HG02870 (cell line): ENCODE measurements around the gene UHRF1.
"Not testable (repeated sequence)": the region's sequence is repeated elsewhere in the genome, so short reads cannot be mapped to it uniquely, and the experiment has no call there.

Experiments
- ATAC-seq: cut with Tn5 transposase; IDR thresholded peaks from one replicate; pipeline ENCODE4 v1.9.1; 2021; ENCODE audit warnings: mild to moderate bottlenecking, moderate library complexity; ENCODE audit not compliant: unreplicated experiment

The UHRF1 gene

GRCh38 chr19:4970558-4971423 is 61.5 kb downstream of the UHRF1 start:
- no peak for ATAC-seq

GRCh38 chr19:4971424-4971793 is 62.1 kb downstream of the UHRF1 start:
- ATAC-seq = no peak

GRCh38 chr19:4971816-4972495 is 62.7 kb downstream of the UHRF1 start:
- no peak for ATAC-seq

DNA sequence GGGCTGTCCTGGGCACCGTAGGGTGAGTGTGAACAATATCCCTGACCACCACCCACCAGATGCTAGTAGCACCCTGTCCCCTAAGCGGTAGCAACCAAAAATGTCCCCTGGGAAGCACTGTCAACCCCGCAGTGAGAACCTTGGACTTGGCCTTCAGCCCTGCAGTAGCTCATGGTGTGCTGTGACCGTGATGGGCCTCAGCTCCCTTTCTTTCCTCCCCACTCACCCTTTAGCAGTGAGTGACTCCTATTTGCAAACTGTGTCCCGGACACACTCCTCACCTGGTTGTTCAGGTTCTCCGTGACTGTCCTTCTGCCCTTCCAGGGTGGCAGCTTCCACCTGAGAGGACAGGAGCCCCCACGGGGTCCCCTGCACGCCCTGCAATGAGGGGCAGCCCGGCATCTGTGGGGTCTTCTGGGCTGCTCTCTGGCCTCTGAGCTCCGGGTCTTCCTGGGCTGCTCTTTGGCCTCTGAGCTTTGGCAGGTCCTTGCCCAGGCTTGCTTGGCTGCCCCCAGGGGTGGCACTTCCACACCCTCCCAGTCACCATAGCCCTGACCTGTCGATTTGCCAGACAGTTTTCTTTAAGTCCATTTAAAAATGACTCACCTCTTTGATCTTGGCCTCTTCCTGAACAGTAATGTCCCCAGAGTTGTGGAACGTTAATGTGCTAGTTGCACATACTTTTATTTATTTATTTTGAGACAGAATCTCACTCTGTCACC is 63.4 kb downstream of the UHRF1 start:
- ATAC-seq = no peak

- no peak for ATAC-seq
Measured at GRCh38 chr19:4974880-4975469, 65.7 kb downstream of the UHRF1 start.

DNA sequence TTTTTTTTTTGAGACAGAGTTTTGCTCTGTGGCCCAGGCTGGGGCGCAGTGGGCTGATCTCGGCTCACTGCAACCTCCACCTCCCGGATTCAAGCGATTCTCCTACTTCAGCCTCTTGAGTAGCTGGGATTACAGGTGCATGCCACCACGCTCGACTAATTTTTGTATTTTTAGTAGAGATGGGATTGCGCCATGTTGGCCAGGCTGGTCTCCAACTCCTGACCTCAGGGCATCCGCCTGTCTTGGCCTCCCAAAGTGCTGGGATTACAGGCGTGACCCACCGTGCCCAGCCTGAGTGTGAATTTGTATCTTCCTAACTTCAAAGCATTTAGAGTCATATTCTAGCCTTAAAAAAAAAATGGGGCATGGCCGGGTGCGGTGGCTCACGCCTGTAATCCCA is 66.3 kb downstream of the UHRF1 start:
- ATAC-seq = not testable (repeated sequence)

DNA sequence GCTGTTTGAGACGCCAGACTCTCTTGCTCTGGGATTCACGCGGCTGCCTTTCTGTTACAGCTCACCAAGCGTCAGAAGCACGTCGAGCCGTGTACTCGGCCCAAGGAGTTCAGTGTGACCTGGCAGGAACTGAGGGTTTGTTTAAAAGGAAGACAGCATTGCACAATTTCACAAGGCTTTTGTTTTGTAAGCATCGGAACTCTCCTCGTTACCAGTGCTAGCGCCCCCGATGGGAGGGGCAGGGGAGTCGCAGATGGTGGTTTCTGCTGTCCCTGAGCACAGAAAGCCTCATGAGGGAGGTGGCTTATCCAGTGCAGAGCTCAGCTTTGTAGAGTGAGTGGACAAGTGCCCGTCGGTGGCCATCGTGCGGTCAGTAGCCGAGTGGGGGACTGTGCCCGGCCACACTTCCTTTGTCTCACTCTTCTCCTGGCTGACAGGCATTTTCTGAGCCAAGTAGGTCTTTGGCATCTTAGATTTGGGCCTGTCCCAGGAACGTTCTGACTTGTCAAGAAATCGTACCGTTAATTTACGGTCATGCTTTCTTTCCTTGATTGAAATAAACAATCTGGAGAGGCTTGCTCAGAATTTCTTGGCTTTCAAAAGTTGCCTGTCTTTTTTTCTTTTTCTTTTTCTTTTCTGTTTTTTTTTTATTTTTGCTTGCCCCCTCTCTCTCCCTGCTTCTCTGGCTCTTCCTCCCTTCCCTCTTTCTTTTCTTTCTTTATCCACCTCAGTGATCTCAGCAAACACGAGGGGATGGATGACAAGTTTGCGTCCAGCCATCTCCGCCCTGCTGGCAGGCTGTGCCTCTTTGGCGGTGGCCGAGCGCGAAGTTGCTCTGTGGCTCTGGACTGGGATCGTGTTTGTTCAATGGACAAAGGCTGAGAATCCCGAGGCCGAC is 67.3 kb downstream of the UHRF1 start:
- ATAC-seq = no peak

GRCh38 chr19:4977299-4978174 is 68.2 kb downstream of the UHRF1 start:
- ATAC-seq = no peak

GRCh38 chr19:4979211-4979807 is 70.0 kb downstream of the UHRF1 start:
- no peak for ATAC-seq

GRCh38 chr19:4980067-4980466 is 70.8 kb downstream of the UHRF1 start:
- ATAC-seq = no peak

GRCh38 chr19:4980838-4981680 is 71.8 kb downstream of the UHRF1 start:
- no peak for ATAC-seq

GRCh38 chr19:4981681-4981958 is 72.3 kb downstream of the UHRF1 start:
- ATAC-seq = no peak

DNA sequence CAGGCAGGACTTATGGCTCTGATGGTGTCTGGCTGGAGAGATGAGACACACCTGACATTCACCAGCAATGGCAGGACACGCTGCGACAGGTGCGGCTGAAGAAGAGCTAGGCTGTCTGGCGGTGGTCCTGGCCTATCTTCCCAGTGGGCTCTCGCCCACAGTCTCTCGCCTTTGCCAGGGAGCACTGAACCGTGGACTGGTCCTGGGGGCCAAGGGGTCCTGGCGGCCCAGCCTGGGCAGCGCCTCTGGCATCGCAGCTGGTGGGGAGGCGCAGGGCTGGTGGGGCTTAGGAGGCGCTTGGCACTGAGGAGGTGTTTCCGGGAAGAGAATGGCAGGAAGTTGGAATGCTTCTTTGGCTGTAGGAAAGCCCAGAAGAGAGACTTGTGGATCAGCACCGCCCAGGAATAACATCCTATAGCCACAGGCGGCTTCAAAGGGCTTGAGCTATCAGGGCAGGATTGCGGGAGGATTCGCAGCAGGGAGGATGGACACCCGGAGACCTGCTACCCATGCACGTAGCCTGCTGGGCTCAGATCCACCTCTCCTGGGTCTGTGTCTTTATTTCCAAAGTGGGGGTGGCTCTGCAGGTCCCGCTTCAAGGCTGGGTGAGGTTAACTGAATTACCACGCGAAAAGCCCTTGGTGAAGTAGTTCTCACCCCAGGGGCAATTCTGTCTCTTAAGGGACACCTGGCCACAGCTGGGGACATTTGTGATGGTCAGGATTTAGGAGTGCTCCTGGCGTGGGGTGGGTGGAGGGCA is 74.2 kb downstream of the UHRF1 start:
- no peak for ATAC-seq

DNA sequence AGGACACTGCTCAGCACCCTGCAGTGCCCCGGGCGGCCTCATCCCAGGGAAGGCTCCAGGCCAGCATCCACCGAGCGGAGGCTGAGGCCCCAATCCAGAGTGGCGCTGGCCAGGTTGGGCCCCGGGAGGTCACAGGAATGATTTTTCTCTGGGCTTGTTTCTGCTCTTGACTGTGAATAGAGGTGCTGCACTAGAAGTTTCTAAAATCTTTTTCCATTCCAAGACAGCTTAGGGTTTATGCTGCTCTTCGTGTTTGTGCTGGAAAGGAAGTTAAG is 74.7 kb downstream of the UHRF1 start:
- no peak for ATAC-seq

DNA sequence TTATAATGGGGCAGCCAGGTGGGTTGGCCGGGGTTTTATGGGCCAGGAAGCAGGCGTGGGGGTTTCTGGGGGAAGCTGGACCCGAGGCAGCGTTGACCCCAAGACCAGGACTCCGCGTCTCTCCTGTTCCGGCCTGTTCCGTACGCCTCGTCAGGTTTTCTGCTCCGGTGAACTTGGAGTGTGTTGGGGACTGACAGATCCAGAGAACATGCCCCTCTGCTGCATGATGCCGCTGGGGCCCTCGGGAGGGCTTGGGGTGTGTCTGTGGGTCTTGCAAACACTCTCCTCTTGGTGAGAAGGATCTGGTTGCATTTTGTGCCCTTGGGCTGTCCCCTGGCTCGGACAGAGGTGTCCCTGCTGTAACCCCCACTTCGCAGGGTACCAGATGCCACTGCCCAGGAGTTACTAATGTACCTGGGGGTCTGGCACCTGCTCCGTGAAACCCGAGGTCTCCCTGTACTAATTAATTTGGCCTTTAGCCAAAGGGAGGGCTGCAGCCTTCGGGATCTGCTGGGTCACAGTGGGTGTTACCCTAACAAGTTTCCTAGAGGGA is 75.2 kb downstream of the UHRF1 start:
- no peak for ATAC-seq

- ATAC-seq = no peak
Measured at GRCh38 chr19:4985551-4985991, 76.3 kb downstream of the UHRF1 start.

GRCh38 chr19:4986056-4986455 is 76.8 kb downstream of the UHRF1 start:
- ATAC-seq = no peak
